ENCODE data around the gene RAD52.

RAD52 gene

GRCh38 chr12:863285-863684 is 86.2 kb downstream of the RAD52 start:
- no peak for DNase-seq

- no peak for DNase-seq
Observed at GRCh38 chr12:862303-862911, 87.1 kb downstream of the RAD52 start.

Measured in fibroblast of upper back skin (primary cell).